ENCODE measurements around the gene GPM6B.

GRCh38 chrX:13793897-13794296 lies 23.0 kb downstream of the GPM6B start:
- TF ChIP-seq EZH2 (IDR thresholded peaks at IDR 0.05; ENCODE audit: low read depth, unreplicated experiment) (no peak), CTCF (conservative IDR thresholded peaks at IDR 0.05; ENCODE audit: low read depth in 2 of 2) (no peak), STAT1 (IDR thresholded peaks at IDR 0.05; ENCODE audit: unreplicated experiment) (no peak), EZH2phosphoT487 (IDR thresholded peaks at IDR 0.05; ENCODE audit: unreplicated experiment) (no peak), POLR2AphosphoS5 (IDR thresholded peaks at IDR 0.05; ENCODE audit: low read depth) (no peak), JUNB (IDR thresholded peaks at IDR 0.05; ENCODE audit: unreplicated experiment) (no peak)

Data from GM23338 (cell line).